Hindlimb muscle (tissue), 1 donor: ENCODE data around the gene DYNLRB1. TPM values are rescaled to one million over a fixed set of nuclear protein-coding genes. Genes with fewer than 3 reads are reported as not detected.

Source experiments
- DNase-seq: peaks from one replicate; pipeline ENCODE4 v3.0.0-alpha.2; 2013
- polyA plus RNA-seq: library from polyadenylated mRNA; unstranded; fragments of 120-200 nt; gene quantifications from one replicate; pipeline ENCODE4 v1.2.1, GENCODE V29; 2013; ENCODE audit not compliant: insufficient read length

Gene DYNLRB1
- polyA plus RNA-seq, 1 donor, result 108 TPM

DNA sequence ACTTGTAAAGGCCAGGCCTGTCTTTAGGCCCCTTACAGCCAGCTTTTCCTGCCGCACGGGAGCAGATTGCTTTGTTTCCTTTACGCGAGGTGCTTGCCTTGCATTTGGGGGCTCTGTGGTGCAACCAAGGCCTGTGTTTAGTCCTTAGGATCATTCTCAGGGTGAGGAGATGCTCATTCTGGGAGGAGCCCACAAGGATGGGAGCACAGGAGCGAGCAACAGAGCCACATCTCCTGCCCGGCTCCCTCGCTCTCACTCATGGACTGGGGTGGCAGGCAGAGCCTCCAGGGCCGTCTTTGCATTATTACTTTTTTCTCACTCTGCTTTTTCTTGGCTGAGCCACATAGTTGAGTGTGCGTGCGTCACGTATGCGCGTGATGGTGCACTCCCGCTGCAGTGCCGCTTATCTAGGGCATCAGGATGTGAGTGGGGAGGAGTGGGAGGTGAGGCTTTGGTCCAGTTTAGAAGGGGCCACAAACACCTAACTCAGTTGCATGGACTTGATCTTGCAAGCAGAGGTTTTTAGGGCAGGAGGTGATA is 19.1 kb downstream of the DYNLRB1 start:
- no peak for DNase-seq

DNA sequence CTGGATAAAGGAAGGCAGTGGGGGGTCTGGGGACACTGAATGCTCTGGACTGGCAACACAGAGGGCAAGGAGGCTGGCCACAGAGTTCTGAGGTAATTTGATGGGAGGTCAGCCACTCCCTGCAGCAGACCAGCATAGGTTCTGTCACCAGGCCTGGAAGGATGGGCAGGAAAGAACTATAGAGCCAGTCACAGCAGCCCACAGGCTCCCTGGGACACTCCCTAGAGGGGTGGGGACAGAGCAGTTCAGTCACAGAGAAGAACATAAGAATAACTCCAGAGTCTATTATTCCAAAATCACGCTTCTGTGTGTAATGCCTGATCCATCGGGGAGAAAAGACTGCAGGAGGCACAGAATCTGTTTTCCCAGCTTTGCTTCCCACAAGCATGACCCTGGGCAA is 19.6 kb downstream of the DYNLRB1 start:
- DNase-seq, result no peak

DNA sequence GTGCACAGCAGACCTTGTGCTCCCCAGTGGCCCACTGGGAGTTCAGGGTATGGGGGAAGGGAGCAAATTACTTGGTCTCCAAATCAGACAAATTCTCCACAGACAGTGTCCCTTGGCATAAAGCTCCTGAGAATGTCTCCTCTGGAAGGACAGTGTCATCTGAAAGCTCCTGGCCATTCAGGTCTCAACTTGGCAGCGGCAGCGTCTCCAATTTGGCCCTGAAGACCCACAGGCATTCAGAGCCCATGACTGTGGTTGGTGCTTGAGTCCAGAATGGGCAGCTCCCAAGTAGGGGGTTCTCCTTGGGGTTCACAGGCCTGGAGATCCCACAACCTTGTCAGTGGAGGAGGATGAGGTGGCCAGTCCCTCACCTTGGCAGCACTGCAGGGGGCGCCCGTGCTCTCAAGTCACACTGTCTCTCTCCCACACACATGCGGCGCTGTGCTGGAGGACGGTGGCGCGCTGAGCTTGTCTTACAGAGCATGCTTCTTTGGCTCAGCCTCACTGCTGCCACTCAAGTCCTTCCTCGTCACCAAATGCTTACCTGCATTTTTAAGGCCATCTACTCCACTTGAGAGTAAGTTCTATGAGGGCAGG is 20.7 kb downstream of the DYNLRB1 start:
- no peak for DNase-seq

DNA sequence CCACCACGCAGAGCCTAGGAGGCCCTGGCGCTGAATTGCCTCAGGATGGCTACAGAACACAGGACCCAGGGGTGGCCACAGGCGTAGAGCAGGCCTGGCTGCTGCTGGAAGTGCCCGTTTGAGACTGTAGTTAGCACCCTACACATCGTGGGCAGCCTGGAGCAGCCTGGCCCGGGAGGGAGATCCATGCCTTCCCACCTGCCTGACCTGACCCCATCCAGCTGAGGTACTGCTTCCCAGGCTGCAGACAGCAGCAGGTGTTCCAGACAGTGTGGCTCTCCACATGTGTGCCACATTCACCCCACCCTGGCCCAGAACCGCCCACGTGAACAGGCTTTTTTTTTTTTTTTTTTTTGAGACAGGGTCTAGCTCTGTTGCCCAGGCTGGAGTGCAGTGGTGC is 21.4 kb downstream of the DYNLRB1 start:
- no peak for DNase-seq

DNA sequence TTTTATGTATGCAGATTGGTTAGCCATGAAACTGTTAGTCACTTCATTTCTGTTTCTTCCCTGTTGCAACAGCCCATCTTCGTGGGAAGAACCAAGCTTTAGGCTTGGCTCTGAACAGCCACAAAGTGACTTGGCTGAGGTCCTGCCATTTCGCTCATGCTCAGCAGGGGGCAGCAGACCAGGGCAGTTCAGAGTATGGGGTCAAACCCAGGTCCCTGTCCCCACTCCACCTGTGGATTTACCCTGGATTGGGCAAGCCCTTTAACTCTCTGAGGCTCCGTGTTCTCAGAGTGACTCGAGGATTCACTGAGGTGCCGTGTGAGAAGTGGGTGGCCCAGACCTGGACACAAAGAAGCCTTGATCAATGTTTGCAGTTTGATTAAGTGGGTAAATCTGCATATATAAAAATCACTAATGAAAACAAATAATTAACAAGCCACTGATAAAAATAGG is 22.5 kb downstream of the DYNLRB1 start:
- DNase-seq, result no peak

DNA sequence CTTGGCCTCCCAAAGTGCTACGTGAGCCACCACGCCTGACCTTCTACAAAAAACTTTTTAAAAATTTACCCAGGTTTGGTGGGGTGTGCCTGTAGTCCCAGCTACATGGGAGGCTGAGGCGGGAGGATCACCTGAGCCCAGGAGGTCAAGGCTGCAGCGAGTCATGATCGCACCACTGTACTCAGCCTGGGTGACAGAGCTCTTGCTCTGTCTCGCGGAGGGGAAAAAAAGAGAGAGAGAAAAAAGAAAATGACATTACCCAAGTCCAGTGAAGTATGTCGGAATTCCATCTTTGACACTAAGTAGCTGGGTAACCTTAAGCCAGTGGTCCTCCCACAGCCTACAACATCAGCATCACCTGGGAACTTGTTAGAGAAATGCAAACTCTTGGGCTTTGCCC is 23.5 kb downstream of the DYNLRB1 start:
- no peak for DNase-seq

DNA sequence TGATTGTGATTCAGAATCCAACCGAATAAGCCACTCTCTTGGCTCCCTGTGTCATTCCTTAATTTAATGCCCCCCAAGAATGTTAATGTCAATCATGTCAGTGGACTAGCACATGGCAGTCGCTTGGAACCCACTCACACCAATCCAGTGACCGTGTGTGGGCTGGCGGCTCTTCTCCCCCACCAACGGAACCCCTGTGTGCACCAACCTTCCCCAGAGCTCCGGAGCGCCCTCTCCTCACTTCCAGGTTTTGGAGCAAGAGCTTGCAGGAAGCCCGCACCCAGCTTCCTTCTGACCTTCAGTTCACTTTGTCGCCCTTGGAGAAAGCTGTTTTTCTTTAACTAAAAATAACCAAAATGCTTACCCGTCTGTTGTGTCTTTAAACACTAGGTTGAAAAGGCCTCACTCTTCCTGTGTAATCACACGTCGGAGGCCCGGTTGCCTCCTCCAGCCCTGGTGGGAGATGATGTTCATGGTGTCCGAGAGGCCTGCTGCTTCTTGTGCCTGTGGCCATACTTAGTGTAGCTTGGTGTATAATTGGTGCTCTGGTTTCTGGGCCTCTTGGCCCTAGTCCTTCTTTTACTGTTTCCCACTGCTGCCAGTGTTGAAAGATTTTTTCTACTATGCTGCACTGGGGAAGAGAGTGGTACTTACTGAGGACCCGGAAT is 24.5 kb downstream of the DYNLRB1 start:
- no peak for DNase-seq

DNA sequence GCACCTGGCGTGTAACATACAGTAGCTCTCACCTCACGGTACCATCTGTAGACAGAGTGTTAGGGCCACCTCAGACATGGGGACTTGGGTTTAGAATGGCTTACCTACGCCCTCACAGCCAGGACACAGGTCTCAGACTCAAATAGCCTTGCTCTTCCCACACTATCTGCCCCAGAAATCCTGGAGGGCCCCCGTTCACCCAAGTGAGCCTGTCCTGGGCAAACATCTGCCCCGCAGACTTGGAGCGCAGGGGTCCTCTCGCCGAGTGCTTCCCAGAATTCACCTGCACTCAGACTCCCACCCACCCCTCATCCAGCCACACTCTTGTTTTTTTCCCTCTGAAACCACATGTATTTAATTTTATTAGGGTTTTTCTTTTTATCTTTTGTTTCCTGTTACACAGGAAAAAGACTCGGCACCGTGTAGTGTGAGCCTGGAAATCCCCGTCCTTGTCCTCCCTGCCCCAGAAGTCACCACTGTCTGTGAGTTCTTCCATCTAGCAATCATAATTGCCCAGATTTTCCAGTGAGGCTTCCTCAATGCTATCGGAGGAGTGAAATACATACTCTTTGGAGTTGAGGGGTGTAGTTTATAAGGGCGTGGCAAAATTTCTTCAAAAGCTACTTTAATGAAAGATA is 25.2 kb downstream of the DYNLRB1 start:
- no peak for DNase-seq

DNA sequence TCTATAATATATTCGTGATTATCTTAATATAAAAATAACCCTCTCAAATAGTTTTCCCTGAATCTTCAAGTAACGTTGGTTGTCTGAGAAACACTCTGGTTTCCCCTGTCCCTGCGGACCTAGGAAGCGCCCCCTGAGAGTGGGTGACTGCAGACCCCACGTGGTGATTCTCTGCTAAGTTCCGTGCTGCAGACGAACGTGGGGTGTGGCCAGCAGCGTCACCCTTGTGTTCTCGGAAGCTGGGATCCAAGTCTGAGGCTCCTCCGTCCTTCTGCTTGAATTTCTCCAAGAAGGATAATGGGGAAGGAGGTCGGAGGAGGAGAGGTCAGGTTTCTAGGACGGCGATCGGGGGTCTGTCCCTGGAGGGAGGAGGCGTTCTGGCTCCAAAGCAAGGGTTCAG is 25.7 kb downstream of the DYNLRB1 start:
- DNase-seq, result no peak

DNA sequence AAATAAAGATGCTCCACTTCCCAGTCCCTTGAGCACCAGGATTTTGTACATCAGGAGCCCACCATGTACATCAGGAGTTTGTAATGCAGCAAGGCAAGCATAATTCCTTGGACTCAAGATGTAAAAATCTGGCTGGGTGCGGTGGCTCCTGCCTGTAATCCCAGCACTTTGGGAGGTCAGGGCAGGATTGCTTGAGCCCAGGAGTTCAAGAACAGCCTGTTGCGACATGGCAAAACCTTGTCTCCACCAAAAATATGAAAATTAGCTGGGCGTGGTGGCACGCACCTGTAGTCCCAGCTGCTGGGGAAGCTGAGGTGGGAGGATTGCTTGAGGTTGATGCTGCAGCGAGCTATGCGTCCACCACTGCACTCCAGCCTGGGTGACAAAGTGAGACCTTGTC is 26.2 kb downstream of the DYNLRB1 start:
- no peak for DNase-seq

DNA sequence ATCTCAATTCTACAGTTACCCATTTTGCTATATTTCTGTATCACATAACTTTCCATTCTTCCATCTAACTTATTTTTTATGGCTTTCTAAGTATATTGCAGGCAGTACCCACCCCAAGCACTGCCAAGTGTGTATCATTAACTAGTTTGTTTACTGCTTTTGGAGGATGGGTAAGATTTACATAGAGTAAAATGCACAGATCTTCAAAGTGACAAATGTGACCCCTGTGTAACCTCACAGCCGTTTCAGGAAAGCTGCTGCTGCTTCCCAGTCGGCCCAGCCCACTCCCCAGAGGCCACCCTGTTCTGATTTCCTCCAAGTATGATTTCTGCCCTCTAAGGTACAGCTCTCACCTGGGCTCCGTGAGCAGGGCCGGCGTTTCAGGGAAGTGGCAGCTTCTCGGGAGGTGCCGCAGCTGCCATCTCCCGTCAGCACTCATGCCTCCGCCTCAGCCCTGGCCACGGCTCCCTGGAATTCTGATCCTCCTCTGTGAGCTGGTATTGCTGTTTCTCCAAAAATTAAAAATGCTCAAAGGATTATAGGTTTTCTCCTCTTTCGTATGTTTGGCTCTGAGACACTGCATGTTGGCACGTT is 27.3 kb downstream of the DYNLRB1 start:
- DNase-seq, result no peak

DNA sequence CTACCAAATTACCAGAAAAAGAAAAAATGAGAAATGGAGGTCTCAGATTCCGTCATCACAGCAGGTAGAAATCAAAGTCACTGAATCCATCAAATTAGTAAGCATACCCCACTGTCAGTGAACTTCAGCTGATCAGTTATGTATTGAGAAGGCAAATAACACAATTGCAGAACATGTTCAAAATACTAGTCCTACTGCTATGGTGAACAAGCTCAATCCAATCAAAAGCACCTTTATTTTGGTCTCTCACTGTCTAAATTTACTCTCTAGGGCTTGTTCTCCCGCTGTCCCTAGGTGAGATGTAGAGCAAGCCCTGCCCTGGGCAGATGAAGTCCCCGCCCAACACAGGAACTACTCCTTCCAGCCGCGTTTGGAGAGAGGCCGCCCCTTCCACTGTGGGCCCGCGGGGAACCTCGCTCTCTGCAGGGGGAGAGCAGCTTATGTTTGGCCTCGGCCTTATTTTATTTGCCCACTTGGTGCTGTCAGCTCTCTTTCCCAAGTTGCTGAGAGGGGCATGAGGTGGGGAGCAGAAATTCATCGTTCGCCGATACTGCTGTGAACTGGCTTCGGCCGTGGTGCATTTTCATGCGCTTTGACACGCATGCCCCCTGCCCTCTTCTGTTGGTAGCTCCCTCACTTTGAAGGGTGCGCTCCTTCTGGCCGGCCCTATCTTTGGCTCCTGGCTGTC is 28.0 kb downstream of the DYNLRB1 start:
- DNase-seq, result no peak

DNA sequence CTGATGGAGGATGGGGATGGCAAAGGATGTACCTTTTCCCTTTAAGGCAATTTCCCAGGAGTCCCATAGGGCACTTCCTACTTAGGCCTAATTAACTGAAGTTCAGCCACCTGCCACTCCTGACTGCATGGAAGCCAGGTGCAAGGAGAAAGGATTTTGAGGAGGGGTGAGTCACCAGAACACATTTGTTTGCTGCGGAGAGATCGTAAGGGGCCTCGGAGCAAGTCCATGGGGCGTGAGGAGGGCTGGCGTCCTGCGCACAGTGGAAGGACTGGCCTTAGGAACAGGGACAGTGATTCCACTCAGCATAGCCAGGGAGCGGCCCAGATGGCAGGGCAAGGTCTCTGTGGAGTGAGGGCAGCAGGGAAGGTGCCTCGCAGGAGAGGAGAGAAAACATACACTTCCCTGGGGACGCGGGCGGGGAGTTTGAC is 30.5 kb downstream of the DYNLRB1 start:
- no peak for DNase-seq

DNA sequence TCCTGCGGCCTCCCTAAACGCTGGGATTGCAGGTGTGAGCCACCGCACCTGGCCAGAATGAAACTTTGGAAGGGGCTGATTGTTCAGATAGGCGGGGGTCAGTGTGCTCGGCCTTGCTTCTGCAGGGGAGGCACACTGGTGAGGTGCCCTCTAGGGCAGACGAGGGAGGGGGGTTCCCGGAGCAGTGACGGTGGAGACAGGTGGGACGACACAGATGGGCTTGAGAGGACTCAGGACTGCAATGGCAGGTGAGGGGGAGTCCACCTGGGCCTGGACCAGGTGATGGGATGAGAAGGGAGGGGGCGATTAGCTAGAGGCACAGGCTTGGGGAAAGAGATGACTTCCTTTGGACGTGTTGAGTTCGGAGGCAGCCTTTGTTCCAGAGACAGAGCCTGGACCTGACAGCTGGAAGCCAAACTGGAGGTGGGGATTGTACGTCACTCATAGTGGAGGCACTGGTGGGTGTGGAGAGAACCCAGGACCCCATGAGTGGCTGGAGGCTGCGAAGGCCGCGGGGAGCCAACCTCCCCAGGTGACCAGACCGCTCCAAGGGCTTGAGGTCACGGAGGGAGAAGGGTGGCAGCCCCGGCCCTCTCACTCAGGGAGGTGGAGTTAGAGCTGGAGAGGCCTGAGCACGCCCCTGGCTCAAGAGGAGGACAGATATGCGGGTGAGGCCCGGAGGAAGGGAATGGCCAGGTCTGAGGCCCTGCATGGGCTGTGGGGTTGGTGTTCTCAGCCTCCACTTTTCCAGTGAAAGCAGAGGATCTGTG is 31.8 kb downstream of the DYNLRB1 start:
- DNase-seq, result no peak

DNA sequence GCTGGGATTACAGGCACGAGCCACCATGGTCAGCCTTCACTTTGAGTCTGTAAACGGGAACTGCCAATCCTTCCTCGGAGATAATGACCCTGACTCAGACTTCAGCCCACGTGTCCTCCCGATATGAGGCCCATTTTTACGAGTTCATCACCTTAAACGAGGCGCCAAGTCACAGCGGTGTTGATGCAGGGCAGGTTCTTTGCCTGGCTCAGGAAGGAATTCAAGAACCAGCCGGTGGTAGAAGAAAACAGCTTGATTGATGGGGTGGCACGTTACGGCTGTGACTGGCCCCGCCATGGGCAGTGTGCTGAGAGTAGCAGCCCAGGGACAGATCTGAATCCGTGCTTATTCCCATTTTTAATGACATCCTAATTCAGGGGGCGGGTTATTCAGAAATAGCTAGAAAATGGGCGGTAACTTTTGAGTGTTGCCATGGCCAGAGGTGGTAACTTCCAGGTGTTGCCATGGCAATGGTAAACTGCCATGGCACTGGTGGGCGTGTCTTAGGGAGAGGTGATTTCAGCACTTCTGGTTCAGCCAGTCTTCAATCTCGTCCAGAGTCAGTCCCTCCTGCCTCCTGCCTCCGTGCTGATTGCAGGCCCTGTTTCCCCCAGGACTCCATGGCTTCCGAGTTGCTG is 33.2 kb downstream of the DYNLRB1 start:
- no peak for DNase-seq

DNA sequence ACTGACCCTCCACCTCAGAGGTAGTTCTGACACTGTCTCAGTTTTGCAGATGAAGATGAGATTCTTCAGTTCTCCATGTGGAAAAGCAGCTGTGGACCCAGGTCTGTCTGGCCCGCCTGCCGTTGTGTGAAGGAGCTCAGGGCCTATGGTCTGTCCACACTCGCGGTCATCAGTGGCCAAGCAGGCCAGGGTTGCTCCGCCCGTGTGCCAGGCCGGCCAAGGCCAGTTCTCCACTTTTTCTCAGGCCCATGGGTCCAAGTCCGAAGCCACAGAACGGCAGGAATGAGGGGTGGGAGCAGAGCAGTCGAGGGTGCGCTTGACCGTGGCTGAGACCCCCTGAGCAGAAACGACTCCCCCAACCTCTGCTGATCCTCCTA is 33.7 kb downstream of the DYNLRB1 start:
- no peak for DNase-seq

DNA sequence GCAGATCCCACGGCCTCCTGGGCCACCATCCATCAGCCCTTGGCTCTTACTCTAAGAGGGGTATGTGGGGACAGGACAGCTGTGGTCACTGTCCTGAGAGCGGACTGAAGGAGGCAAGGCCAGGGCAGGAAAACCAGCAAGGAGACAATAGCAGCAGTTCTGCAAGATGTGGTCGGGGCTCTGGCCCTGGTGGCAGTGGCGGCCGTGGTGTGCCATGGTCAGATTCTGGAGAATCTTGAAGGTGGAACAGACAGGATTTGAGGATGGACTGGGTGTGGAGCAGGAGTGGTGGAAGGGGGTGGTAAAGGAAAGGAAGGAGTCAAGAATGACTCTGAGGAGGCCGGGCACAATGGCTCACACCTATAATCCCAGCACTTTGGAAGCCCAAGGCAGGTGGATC is 36.3 kb downstream of the DYNLRB1 start:
- DNase-seq, result no peak

DNA sequence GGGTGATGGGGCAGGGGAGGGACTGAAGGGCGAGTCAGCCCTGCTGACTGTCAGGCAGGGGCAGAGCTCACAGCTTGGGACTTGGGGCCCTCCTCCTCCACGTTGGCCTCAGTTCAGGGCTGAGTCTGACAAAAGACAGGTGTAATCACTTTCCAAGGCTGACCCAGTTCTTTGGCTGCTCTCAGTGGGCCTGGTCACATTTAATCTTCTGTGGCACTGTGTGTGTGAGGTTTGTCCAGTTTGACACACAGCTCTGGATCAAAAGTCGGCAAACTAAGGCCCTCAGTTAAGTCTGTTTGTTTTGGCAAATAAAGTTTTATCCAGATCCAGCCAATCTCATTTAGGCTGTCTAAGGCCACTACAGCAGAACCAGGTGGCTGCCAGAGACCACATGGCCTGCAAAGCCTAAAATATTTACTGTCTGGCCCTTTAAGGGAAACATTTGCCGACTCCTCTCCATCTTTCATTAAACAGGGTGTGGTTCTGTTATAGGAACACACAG is 37.2 kb downstream of the DYNLRB1 start:
- no peak for DNase-seq

DNA sequence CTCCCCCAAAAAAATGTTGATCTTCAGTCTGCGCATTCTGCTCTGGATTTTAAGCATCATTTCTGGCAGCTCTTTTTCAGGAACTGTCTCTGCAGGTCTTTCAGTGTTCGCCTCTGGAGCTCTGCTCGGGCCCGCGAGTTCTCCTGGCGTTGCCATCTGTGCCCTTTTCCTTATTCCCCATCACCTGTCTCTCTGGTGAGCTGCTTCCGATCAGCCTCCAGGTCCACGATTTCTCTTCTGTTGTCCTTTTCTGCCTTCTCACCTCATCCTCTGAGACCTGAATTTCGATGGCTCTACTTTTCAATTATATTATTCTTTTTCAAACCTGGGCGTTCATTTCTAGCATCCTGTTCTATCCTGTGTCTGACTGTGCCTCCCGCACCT is 41.7 kb downstream of the DYNLRB1 start:
- DNase-seq, result peak; percentile 20

DNA sequence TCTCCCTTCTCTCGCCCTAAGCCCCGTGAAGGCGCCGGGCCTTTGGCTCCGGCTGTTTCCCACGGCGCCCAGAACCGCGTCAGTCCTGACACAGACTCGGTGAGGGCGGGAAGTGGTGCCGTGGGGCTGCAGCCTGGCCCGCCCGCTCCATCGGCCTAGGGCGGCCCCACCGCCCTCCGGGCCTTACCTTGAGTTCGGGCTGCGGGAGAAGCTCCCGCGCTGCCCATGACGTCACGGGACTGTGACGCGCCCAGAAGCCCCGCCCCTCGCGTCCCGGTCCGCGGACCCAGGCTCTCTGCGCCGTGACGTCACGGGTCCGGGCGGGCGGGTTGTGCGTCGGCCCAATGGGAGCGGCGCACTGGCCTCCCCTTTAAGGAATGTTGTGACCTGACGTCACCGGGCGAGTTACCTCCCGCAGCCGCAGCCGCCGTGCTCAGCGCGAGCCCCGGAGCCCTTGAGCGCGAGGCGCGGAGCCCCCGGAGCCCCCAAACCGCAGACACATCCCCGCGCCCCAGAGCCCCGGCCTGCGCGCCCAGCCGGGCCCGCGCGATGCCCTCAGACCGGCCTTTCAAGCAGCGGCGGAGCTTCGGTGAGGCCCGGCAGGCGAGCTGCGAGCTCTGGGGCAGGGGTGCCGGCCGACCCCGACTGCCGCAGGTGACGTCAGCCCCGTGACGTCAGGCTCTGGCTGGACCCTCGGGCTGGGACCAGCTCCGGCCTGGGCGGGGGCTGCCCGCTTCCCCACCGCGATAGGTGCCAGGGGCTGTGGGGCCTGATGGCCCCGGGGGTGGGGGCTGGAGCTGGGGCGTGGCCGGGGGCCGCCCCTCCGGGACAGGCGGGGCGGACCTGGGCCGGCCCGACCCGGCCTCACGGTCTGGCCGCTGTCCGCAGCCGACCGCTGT is 42.3 kb downstream of the DYNLRB1 start, which contains the start of gene MAP1LC3A:
MAP1LC3A (plus strand) TSS at position 399 of the 899 bp plus-strand sequence; CDS start at position 550, 151 bp downstream.
- peak; percentile 97 for DNase-seq
